ENCODE data around the gene TDRKH. TPM values are rescaled to one million over a fixed set of nuclear protein-coding genes. Genes with fewer than 3 reads are reported as not detected.

TDRKH gene
- total RNA-seq = 1 to 10 TPM; 5.6 to 9.7 (median 6.7) TPM

- Histone ChIP-seq H3K27me3 (no peaks in the 10 kb centered on the region), H3K4me1 (no peaks in the 10 kb centered on the region), H3K36me3 (no peaks in the 10 kb centered on the region), H3K4me3 (peak within 1 kb of the TSS; percentile 63 to 74 (median 63)), H3K27ac (peak within 1 kb of the TSS; percentile 22 to 42), H3K9me3 (no peaks in the 10 kb centered on the region)
- DNase-seq (ENCODE audit: low spot score in 2 of 2) = peak; percentile 98 to 99
- intact Hi-C loops (cut with DNase I; ENCODE audit: low total_unique reads) = no loop called here
- TF ChIP-seq POLR2AphosphoS5 (IDR thresholded peaks at IDR 0.05) = no peak
- peak in 2 of 3 donors; percentile 46 to 66 for TF ChIP-seq CTCF (IDR thresholded peaks at IDR 0.05)
Measured at GRCh38 chr1:151790071-151790939, at the start of gene TDRKH. TDRKH (minus strand) TSS chr1:151790500; CDS start chr1:151783022, 7,478 bp downstream.

- intact Hi-C loops (cut with DNase I; ENCODE audit: low total_unique reads) = loop anchor here (5.0 kb wide), 1 partner anchor 857 kb away; the partner anchor contains the start of gene ANXA9
- Histone ChIP-seq H3K4me3 (peak within 1 kb of the TSS; percentile 37 to 69 (median 49)), H3K27me3 (no peaks in the 10 kb centered on the region), H3K4me1 (peaks cover 0 to 5% of the 10 kb centered on the region in 2 donors), H3K27ac (peak within 1 kb of the TSS; percentile 95), H3K9me3 (no peaks in the 10 kb centered on the region), H3K36me3 (no peaks in the 10 kb centered on the region)
- TF ChIP-seq CTCF (IDR thresholded peaks at IDR 0.05) (peak in 2 of 3 donors; percentile 25 to 42), POLR2A (IDR thresholded peaks at IDR 0.05) (peak; percentile 56), POLR2AphosphoS5 (IDR thresholded peaks at IDR 0.05) (peak; percentile 55 to 91 (median 56))
- peak; percentile 88 for DNase-seq (ENCODE audit: low spot score in 2 of 2)
Measured at GRCh38 chr1:151839457-151840403, 49.4 kb upstream of the TDRKH start, which contains the start of gene C2CD4D. C2CD4D (minus strand) TSS chr1:151839820; CDS start chr1:151838989, 831 bp downstream.

- H3K36me3 ChIP-seq = no peaks in the 10 kb centered on the region
- no peaks in the 10 kb centered on the region for H3K9me3 ChIP-seq
- H3K27ac ChIP-seq = peak overlapping the region; percentile 95
- DNase-seq (ENCODE audit: low spot score in 2 of 2) = no peak
- intact Hi-C loops (cut with DNase I; ENCODE audit: low total_unique reads) = no loop called here
- TF ChIP-seq POLR2A (IDR thresholded peaks at IDR 0.05) = no peak
- TF ChIP-seq POLR2AphosphoS5 (IDR thresholded peaks at IDR 0.05) = no peak
- no peak for TF ChIP-seq CTCF (IDR thresholded peaks at IDR 0.05)
- H3K4me3 ChIP-seq = peak overlapping the region; percentile 37 to 69 (median 49)
- no peaks in the 10 kb centered on the region for H3K27me3 ChIP-seq
- peaks cover 0 to 5% of the 10 kb centered on the region in 2 donors for H3K4me1 ChIP-seq
Measured at GRCh38 chr1:151839082-151839412, 48.7 kb upstream of the TDRKH start.

- Histone ChIP-seq H3K4me3 (peak overlapping the region; percentile 37 to 69 (median 49)), H3K36me3 (no peaks in the 10 kb centered on the region), H3K9me3 (no peaks in the 10 kb centered on the region), H3K27me3 (no peaks in the 10 kb centered on the region), H3K27ac (peak overlapping the region; percentile 95), H3K4me1 (peaks cover 0 to 5% of the 10 kb centered on the region in 2 donors)
- intact Hi-C loops (cut with DNase I; ENCODE audit: low total_unique reads) = no loop called here
- peak in 1 of 2 donors; percentile 42 for DNase-seq (ENCODE audit: low spot score in 2 of 2)
- TF ChIP-seq POLR2A (IDR thresholded peaks at IDR 0.05) = no peak
- TF ChIP-seq CTCF (IDR thresholded peaks at IDR 0.05) = no peak
- no peak for TF ChIP-seq POLR2AphosphoS5 (IDR thresholded peaks at IDR 0.05)
Measured at GRCh38 chr1:151838222-151839081, 48.2 kb upstream of the TDRKH start.

Data from breast epithelium (tissue), 4 donors.